Nephron (organoid): ENCODE results near the gene CTNND2.

Experiments used
- H3K27ac Mint-ChIP-seq, 3 experiments: 2 replicates each; pipeline ENCODE4 v1.8.0; 2020; ENCODE audit warnings: mixed read lengths in 3 of 3, mild to moderate bottlenecking in 2 of 3, moderate library complexity in 1 of 3
- H3K27me3 Mint-ChIP-seq: 2 replicates; pipeline ENCODE4 v1.8.0; 2021; ENCODE audit warnings: low read depth, mild to moderate bottlenecking, moderate library complexity, mixed read lengths
- H3K36me3 Mint-ChIP-seq: 2 replicates; pipeline ENCODE4 v1.8.0; 2020; ENCODE audit warnings: low read depth, mixed read lengths
- H3K4me1 Mint-ChIP-seq: 2 replicates; pipeline ENCODE4 v1.8.0; 2020; ENCODE audit warnings: mixed read lengths
- H3K4me3 Mint-ChIP-seq, 3 experiments: 2 replicates each; pipeline ENCODE4 v1.8.0; 2020; ENCODE audit warnings: mild to moderate bottlenecking in 3 of 3, mixed read lengths in 3 of 3, moderate library complexity in 2 of 3
- H3K9me3 Mint-ChIP-seq: 2 replicates; pipeline ENCODE4 v1.8.0; 2020; ENCODE audit warnings: mixed read lengths
- TF ChIP-seq, protein P1 (sequence below), 3 experiments: fragments of 200-600 bp; sonication (generic); IDR thresholded peaks; one replicate each; pipeline ENCODE4 v1.5.0; 2021; ENCODE audit warnings: antibody characterized with exemption in 3 of 3; ENCODE audit not compliant: unreplicated experiment in 3 of 3

The CTNND2 gene

DNA sequence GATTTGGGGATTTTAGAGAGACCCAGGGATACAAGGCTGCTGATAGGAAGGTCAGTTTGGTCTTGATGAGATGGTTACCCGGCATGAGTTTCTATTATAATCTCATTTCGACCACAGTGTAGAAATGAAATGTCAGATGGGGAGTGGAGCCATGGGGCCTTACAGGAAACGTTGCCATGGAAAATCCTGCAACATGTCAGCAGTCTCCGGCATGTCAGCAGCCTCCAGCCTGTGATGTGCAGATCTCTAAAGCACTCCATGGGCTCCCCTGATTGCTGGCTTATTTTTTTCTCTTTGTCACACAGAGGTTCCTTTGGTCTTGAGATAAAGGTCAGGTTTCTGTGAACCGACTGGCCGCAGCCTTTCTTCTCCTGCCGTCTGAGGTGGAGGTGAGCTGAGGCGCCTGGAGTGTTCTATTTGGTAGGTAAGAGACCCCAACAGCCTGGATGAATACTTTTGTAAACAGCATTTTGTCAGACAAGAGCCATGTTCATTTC, 934.5 kb downstream of the CTNND2 start:
- Mint-ChIP-seq H3K9me3 (no peaks in the 10 kb centered on the region), H3K27ac (no peak overlapping the region), H3K36me3 (no peaks in the 10 kb centered on the region), H3K4me1 (peaks cover 6% of the 10 kb centered on the region), H3K4me3 (no peak overlapping the region), H3K27me3 (no peaks in the 10 kb centered on the region)
- TF ChIP-seq, protein P1, sequence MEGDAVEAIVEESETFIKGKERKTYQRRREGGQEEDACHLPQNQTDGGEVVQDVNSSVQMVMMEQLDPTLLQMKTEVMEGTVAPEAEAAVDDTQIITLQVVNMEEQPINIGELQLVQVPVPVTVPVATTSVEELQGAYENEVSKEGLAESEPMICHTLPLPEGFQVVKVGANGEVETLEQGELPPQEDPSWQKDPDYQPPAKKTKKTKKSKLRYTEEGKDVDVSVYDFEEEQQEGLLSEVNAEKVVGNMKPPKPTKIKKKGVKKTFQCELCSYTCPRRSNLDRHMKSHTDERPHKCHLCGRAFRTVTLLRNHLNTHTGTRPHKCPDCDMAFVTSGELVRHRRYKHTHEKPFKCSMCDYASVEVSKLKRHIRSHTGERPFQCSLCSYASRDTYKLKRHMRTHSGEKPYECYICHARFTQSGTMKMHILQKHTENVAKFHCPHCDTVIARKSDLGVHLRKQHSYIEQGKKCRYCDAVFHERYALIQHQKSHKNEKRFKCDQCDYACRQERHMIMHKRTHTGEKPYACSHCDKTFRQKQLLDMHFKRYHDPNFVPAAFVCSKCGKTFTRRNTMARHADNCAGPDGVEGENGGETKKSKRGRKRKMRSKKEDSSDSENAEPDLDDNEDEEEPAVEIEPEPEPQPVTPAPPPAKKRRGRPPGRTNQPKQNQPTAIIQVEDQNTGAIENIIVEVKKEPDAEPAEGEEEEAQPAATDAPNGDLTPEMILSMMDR (IDR thresholded peaks at IDR 0.05; ENCODE audit: unreplicated experiment in 3 of 3), result no peak

DNA sequence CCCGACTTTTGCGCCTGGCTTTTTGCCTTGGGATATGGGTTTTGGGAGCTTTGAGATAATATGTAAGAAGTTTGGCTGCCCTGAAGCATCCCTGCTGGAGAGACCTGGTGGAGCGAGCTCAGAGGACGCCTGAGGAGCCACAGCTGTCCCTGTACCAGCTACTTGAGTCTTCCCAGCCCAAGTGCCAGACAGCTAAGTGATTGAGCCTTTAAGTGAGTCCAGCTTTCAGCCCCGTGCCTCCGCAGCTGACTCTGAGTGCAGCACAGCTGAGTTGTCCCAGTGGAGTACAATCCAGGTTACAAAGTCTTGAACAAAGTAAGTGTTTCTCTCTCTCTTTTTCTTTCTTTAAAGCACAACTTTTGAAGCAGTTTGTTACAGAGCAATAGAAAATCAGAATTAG, 939.4 kb downstream of the CTNND2 start:
- H3K36me3 Mint-ChIP-seq, result peaks cover 2% of the 10 kb centered on the region
- TF ChIP-seq, protein P1 (IDR thresholded peaks at IDR 0.05; ENCODE audit: unreplicated experiment in 3 of 3), result no peak
- H3K27me3 Mint-ChIP-seq, result no peaks in the 10 kb centered on the region
- H3K9me3 Mint-ChIP-seq, result peaks cover 3% of the 10 kb centered on the region
- peaks cover 8% of the 10 kb centered on the region for H3K4me1 Mint-ChIP-seq
- H3K27ac Mint-ChIP-seq, result no peak overlapping the region
- no peak overlapping the region for H3K4me3 Mint-ChIP-seq

DNA sequence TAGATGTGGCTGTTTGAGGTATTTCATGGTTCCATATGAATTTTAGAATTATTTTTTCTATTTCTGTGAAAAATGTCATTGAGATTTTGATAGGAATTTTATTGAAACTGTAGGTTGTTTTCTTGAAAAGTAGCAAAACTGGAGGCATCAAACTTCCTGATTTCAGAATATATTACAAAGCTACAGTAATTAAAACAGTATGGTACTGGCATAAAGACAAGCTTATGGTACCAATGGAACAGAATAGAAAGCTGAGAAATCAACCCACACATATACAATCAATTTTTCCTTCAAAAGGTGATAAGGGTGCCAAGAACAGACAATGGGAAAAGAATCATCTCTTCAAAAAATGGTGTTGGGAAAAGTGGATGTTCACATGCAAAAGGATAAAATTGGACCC, 945.5 kb downstream of the CTNND2 start:
- H3K4me1 Mint-ChIP-seq, result peaks cover 12% of the 10 kb centered on the region
- H3K27ac Mint-ChIP-seq, result no peak overlapping the region
- H3K4me3 Mint-ChIP-seq, result no peak overlapping the region
- H3K27me3 Mint-ChIP-seq, result no peaks in the 10 kb centered on the region
- H3K36me3 Mint-ChIP-seq, result peaks cover 4% of the 10 kb centered on the region
- peaks cover 13% of the 10 kb centered on the region for H3K9me3 Mint-ChIP-seq
- TF ChIP-seq, protein P1 (IDR thresholded peaks at IDR 0.05; ENCODE audit: unreplicated experiment in 3 of 3), result no peak

DNA sequence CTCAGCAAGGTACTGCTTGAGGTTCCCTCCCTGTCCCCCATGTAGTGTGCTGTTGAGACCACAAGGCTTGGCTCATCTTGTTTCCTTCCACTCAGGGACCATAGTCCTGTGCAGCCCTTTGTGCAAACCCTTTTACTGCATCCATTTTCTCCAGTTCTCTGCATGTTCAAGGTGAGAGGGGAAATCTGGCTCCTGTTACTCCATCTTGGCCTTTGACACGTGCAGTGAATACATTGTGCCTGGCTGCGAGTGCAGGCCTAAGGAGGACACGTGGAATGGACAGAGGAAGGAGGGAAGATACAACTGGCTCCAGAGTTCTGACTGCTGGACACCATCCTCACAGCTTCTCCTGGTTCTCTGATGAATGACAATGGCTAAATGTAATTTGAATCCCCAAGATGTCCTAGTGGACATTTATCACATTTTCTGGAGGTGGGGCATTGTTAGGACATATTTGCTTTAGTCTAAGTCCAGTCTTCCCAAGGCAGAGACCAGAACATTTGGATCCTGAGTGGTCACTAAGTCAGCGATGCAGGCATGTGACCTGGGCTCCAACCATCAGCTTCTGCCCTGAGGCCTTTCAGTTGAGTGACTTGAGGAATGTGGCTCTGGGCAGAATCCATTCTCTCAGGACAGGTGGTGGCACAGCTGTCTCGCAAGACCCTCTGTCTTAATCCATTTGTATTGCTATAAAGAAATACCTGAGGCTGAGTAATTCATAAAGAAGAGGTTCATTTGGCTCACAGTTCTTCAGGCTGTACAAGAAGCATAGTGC, 954.2 kb downstream of the CTNND2 start:
- Mint-ChIP-seq H3K27me3 (peaks cover 3% of the 10 kb centered on the region), H3K27ac (no peak overlapping the region), H3K9me3 (peaks cover 2% of the 10 kb centered on the region), H3K36me3 (no peaks in the 10 kb centered on the region), H3K4me1 (peaks cover 13% of the 10 kb centered on the region), H3K4me3 (no peak overlapping the region)
- TF ChIP-seq, protein P1 (IDR thresholded peaks at IDR 0.05; ENCODE audit: unreplicated experiment in 3 of 3), result no peak

DNA sequence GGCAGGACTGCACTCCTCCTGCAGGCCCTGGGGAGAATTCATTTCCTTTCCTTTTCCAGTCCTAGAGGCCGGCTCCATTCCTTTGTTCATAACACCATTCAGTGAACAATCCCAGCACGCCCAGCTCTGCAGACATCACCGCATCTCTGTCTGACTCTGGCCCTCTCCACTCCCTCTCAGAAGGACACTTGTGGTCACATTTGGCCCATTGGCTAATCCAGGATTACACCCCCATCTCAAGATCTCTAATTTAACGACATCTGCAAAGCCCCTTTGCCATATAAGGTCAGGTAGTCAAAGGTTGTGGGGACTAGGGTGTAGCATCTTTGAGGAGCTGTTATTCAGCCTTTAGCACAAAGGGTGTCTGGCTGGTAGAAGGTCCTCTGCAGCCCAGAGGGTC, 958.2 kb downstream of the CTNND2 start:
- no peak overlapping the region for H3K27ac Mint-ChIP-seq
- H3K9me3 Mint-ChIP-seq, result peaks cover 2% of the 10 kb centered on the region
- H3K4me3 Mint-ChIP-seq, result no peak overlapping the region
- H3K27me3 Mint-ChIP-seq, result peaks cover 3% of the 10 kb centered on the region
- no peaks in the 10 kb centered on the region for H3K36me3 Mint-ChIP-seq
- TF ChIP-seq, protein P1 (IDR thresholded peaks at IDR 0.05; ENCODE audit: unreplicated experiment in 3 of 3), result no peak
- H3K4me1 Mint-ChIP-seq, result no peaks in the 10 kb centered on the region

DNA sequence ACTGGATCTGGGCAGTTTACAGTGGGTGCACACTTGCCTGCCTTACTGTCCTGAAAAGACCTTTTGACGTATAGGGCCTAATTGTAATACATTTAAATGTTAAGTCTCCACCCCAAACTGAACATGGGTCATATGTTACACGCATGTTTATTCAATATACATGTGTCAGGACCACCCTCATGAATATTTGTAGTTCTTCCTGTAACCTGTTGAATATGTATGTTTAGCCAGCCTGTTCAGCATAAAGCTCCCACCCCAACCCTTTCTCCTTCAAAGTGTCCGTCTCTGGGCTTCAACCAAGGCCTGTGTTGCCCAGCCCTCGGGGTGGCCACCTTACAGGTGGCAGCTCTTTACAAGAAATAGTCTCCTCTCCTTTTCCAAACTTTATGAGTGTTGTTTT, 962.3 kb downstream of the CTNND2 start:
- Mint-ChIP-seq H3K4me1 (no peaks in the 10 kb centered on the region), H3K27me3 (peaks cover 3% of the 10 kb centered on the region), H3K27ac (no peak overlapping the region), H3K36me3 (no peaks in the 10 kb centered on the region), H3K9me3 (no peaks in the 10 kb centered on the region), H3K4me3 (no peak overlapping the region)
- TF ChIP-seq, protein P1 (IDR thresholded peaks at IDR 0.05; ENCODE audit: unreplicated experiment in 3 of 3), result no peak
